Neural cell (in vitro differentiated cells): ENCODE measurements around the gene PAGE2B. TPM values are rescaled to one million over a fixed set of nuclear protein-coding genes. Genes with fewer than 3 reads are reported as not detected.
"Not testable (repeated sequence)": the region's sequence is repeated elsewhere in the genome, so short reads cannot be mapped to it uniquely, and the experiment has no call there.

ENCODE experiments used
- H2AFZ ChIP-seq: fragments of 200-600, 300-800 bp; sonication (generic), shearing (Covaris generic); 2 replicates; pipeline ENCODE4 v1.6.0; 2014; ENCODE audit warnings: low read depth, mild to moderate bottlenecking, antibody characterized with exemption, low read length, moderate library complexity
- H3F3A ChIP-seq: fragments of 200-600 bp; shearing (Covaris generic); 2 replicates; pipeline ENCODE4 v1.6.1; 2016; ENCODE audit warnings: mild to moderate bottlenecking, moderate library complexity, mixed read lengths, antibody characterized with exemption, low read length; ENCODE audit not compliant: insufficient read depth, poor library complexity, severe bottlenecking
- H3K27ac ChIP-seq: fragments of 200-600, 300-800 bp; sonication (generic), shearing (Covaris generic); 2 replicates; pipeline ENCODE4 v1.5.1; 2014; ENCODE audit warnings: mild to moderate bottlenecking, low read length, moderate library complexity
- H3K27me3 ChIP-seq: fragments of 300-800, 200-600 bp; sonication (generic), shearing (Covaris generic); 2 replicates; pipeline ENCODE4 v1.6.0; 2014; ENCODE audit warnings: mild to moderate bottlenecking, low read depth, low read length, moderate library complexity; ENCODE audit not compliant: insufficient read depth
- H3K36me3 ChIP-seq: fragments of 300-800, 200-600 bp; sonication (generic), shearing (Covaris generic); 2 replicates; pipeline ENCODE4 v1.5.1; 2014; ENCODE audit warnings: mild to moderate bottlenecking, antibody characterized with exemption, low read length, moderate library complexity; ENCODE audit not compliant: insufficient read depth
- H3K4me2 ChIP-seq: fragments of 300-800, 200-600 bp; sonication (generic), shearing (Covaris generic); 2 replicates; pipeline ENCODE4 v1.6.0; 2014; ENCODE audit warnings: mild to moderate bottlenecking, low read length
- H3K4me3 ChIP-seq: fragments of 300-800, 200-600 bp; sonication (generic), shearing (Covaris generic); 2 replicates; pipeline ENCODE4 v1.5.1; 2014; ENCODE audit warnings: mild to moderate bottlenecking, low read length, moderate library complexity
- H3K79me2 ChIP-seq: fragments of 200-600 bp; shearing (Covaris generic); replicated peaks from 2 replicates; pipeline ENCODE4 v1.6.0; 2014; ENCODE audit warnings: mild to moderate bottlenecking, low read length, moderate library complexity; ENCODE audit not compliant: insufficient read depth
- H3K9ac ChIP-seq: fragments of 300-800, 200-600 bp; sonication (generic), shearing (Covaris generic); 2 replicates; pipeline ENCODE4 v1.6.1; 2016; ENCODE audit warnings: mild to moderate bottlenecking, low read length, mixed read lengths
- H3K9me2 ChIP-seq: fragments of 200-600 bp; shearing (Covaris generic); 2 replicates; pipeline ENCODE4 v1.6.1; 2016; ENCODE audit warnings: mild to moderate bottlenecking, low read length, mixed read lengths; ENCODE audit not compliant: insufficient read depth
- H3K9me3 ChIP-seq: fragments of 200-600, 300-800 bp; sonication (generic), shearing (Covaris generic); 2 replicates; pipeline ENCODE4 v1.6.1; 2016; ENCODE audit warnings: mild to moderate bottlenecking, mixed run types, low read length, moderate library complexity, mixed read lengths
- H4K20me1 ChIP-seq: fragments of 200-600 bp; shearing (Covaris generic); 2 replicates; pipeline ENCODE4 v1.6.1; 2016; ENCODE audit warnings: mild to moderate bottlenecking, mixed run types; ENCODE audit not compliant: insufficient read depth
- CTCF ChIP-seq: fragments of 450-650 bp; IDR thresholded peaks from 2 replicates; pipeline ENCODE4 v1.5.1; 2014; ENCODE audit warnings: antibody characterized with exemption, mild to moderate bottlenecking, moderate library complexity; ENCODE audit not compliant: poor library complexity, severe bottlenecking
- EP300 ChIP-seq: fragments of 450-650 bp; conservative IDR thresholded peaks from 2 replicates; pipeline ENCODE4 v1.6.1; 2014; ENCODE audit warnings: antibody characterized with exemption, mild to moderate bottlenecking, moderate library complexity; ENCODE audit not compliant: poor library complexity, severe bottlenecking
- MXI1 ChIP-seq: fragments of 450-650 bp; conservative IDR thresholded peaks from 2 replicates; pipeline ENCODE4 v1.6.1; 2014; ENCODE audit warnings: antibody characterized with exemption, mild to moderate bottlenecking; ENCODE audit not compliant: poor library complexity, severe bottlenecking
- POLR2AphosphoS5 ChIP-seq: IDR thresholded peaks from 2 replicates; pipeline ENCODE4 v1.6.1; 2012
- RAD21 ChIP-seq: fragments of 450-650 bp; conservative IDR thresholded peaks from 2 replicates; pipeline ENCODE4 v1.6.1; 2014; ENCODE audit warnings: antibody characterized with exemption, mild to moderate bottlenecking, moderate library complexity
- REST ChIP-seq: IDR thresholded peaks from 2 replicates; pipeline ENCODE4 v1.6.1; 2012; ENCODE audit warnings: borderline replicate concordance
- SMC3 ChIP-seq: fragments of 450-650 bp; conservative IDR thresholded peaks from 2 replicates; pipeline ENCODE4 v1.6.1; 2014; ENCODE audit warnings: antibody characterized with exemption, mild to moderate bottlenecking, moderate library complexity; ENCODE audit not compliant: poor library complexity
- TAF1 ChIP-seq: IDR thresholded peaks from 2 replicates; pipeline ENCODE4 v1.6.1; 2012; ENCODE audit warnings: low read depth
- polyA plus RNA-seq: library from polyadenylated mRNA; depleted of rRNA; stranded (reverse); fragments of >200 nt; gene quantifications from 2 replicates; pipeline ENCODE4 v1.2.3, GENCODE V29; 2014

The PAGE2B gene
- polyA plus RNA-seq, 1 donor from 2014 or later: not detected

GRCh38 chrX:55111578-55112254 is 36.9 kb downstream of the PAGE2B start:
- no peaks in the 10 kb centered on the region for H3K27me3 ChIP-seq
- H3K4me3 ChIP-seq: no peak overlapping the region
- no peak overlapping the region for H3K4me2 ChIP-seq
- H3K36me3 ChIP-seq: no peaks in the 10 kb centered on the region
- H3K9ac ChIP-seq: no peak overlapping the region
- H3K9me3 ChIP-seq: no peaks in the 10 kb centered on the region
- H3K9me2 ChIP-seq: no peaks in the 10 kb centered on the region
- no peak for TF ChIP-seq CTCF
- TF ChIP-seq POLR2AphosphoS5: no peak
- TF ChIP-seq SMC3: no peak
- TF ChIP-seq RAD21: no peak
- H3K27ac ChIP-seq: no peak overlapping the region
- H3K79me2 ChIP-seq: no peaks in the 10 kb centered on the region
- no peak overlapping the region for H2AFZ ChIP-seq
- no peaks in the 10 kb centered on the region for H3F3A ChIP-seq
- H4K20me1 ChIP-seq: no peaks in the 10 kb centered on the region

- not testable (repeated sequence) for H3K9me2 ChIP-seq, H3K9ac ChIP-seq, H3F3A ChIP-seq, H3K4me3 ChIP-seq, H2AFZ ChIP-seq, H3K9me3 ChIP-seq, H3K4me2 ChIP-seq, H3K27ac ChIP-seq, H3K79me2 ChIP-seq, H3K27me3 ChIP-seq, H3K36me3 ChIP-seq, H4K20me1 ChIP-seq
Measured at GRCh38 chrX:55116589-55116988, 41.8 kb downstream of the PAGE2B start.

- H3K9ac ChIP-seq: no peak overlapping the region
- H3K36me3 ChIP-seq: no peaks in the 10 kb centered on the region
- no peak for TF ChIP-seq EP300
- no peak for TF ChIP-seq TAF1
- no peak for TF ChIP-seq MXI1
- TF ChIP-seq SMC3: no peak
- TF ChIP-seq REST: no peak
- TF ChIP-seq POLR2AphosphoS5: no peak
- TF ChIP-seq RAD21: no peak
- TF ChIP-seq CTCF: no peak
- H4K20me1 ChIP-seq: no peaks in the 10 kb centered on the region
- H2AFZ ChIP-seq: no peak overlapping the region
- no peak overlapping the region for H3K4me2 ChIP-seq
- no peaks in the 10 kb centered on the region for H3K9me2 ChIP-seq
- H3K9me3 ChIP-seq: no peaks in the 10 kb centered on the region
- no peak overlapping the region for H3K4me3 ChIP-seq
- H3F3A ChIP-seq: no peaks in the 10 kb centered on the region
- H3K27ac ChIP-seq: no peak overlapping the region
- H3K27me3 ChIP-seq: no peaks in the 10 kb centered on the region
- no peaks in the 10 kb centered on the region for H3K79me2 ChIP-seq
Measured at GRCh38 chrX:55118574-55118973, 43.7 kb downstream of the PAGE2B start.
